Measurements from ENCODE around the gene CEP85L.

- TF ChIP-seq CTCF (IDR thresholded peaks at IDR 0.05; ENCODE audit: borderline replicate concordance, extremely low read depth, low read length, poor library complexity, severe bottlenecking) (no peak), EZH2 (IDR thresholded peaks at IDR 0.05; ENCODE audit: borderline replicate concordance, low read depth, low read length, severe bottlenecking) (no peak)
These were observed 81.9 kb downstream of the CEP85L start for GRCh38 chr6:118569498-118569897.
